Right hindlimb (tissue), 1 donor: Measurements from ENCODE around the gene SLC12A4.
"Not testable (repeated sequence)": the region's sequence is repeated elsewhere in the genome, so short reads cannot be mapped to it uniquely, and the experiment has no call there.

ENCODE experiments used
- DNase-seq: peaks from one replicate; pipeline ENCODE4 v3.0.0-alpha.2; 2018

SLC12A4 gene

GRCh38 chr16:67924140-67924906 is 44.1 kb downstream of the SLC12A4 start:
- DNase-seq = no peak

- DNase-seq = no peak
Measured at GRCh38 chr16:67923414-67924116, 44.9 kb downstream of the SLC12A4 start.

- no peak for DNase-seq
Measured at GRCh38 chr16:67922740-67923139, 45.7 kb downstream of the SLC12A4 start.

- no peak for DNase-seq
Measured at GRCh38 chr16:67922221-67922620, 46.2 kb downstream of the SLC12A4 start.

GRCh38 chr16:67919622-67920221 is 48.7 kb downstream of the SLC12A4 start:
- no peak for DNase-seq

GRCh38 chr16:67917852-67918236 is 50.6 kb downstream of the SLC12A4 start:
- DNase-seq = no peak

GRCh38 chr16:67917140-67917851 is 51.1 kb downstream of the SLC12A4 start:
- DNase-seq = peak; percentile 77

GRCh38 chr16:67915831-67916723 is 52.4 kb downstream of the SLC12A4 start:
- DNase-seq = no peak

- not testable (repeated sequence) for DNase-seq
Measured at GRCh38 chr16:67915496-67915769, 53.0 kb downstream of the SLC12A4 start.

GRCh38 chr16:67914758-67915495 is 53.5 kb downstream of the SLC12A4 start:
- no peak for DNase-seq

- peak; percentile 82 for DNase-seq
Measured at GRCh38 chr16:67910158-67910557, 58.3 kb downstream of the SLC12A4 start.

- DNase-seq = no peak
Measured at GRCh38 chr16:67909056-67909742, 59.2 kb downstream of the SLC12A4 start.

- DNase-seq = no peak
Measured at GRCh38 chr16:67907397-67908180, 60.8 kb downstream of the SLC12A4 start.

- DNase-seq = no peak
Measured at GRCh38 chr16:67902831-67903230, 65.6 kb downstream of the SLC12A4 start.

GRCh38 chr16:67901734-67902133 is 66.7 kb downstream of the SLC12A4 start:
- DNase-seq = no peak

GRCh38 chr16:67897231-67897630 is 71.2 kb downstream of the SLC12A4 start:
- DNase-seq = peak; percentile 56

GRCh38 chr16:67893743-67894399 is 74.6 kb downstream of the SLC12A4 start:
- DNase-seq = no peak
